Measurements from ENCODE around the gene KPNA4.
"Not testable (repeated sequence)": the region's sequence is repeated elsewhere in the genome, so short reads cannot be mapped to it uniquely, and the experiment has no call there.

DNA sequence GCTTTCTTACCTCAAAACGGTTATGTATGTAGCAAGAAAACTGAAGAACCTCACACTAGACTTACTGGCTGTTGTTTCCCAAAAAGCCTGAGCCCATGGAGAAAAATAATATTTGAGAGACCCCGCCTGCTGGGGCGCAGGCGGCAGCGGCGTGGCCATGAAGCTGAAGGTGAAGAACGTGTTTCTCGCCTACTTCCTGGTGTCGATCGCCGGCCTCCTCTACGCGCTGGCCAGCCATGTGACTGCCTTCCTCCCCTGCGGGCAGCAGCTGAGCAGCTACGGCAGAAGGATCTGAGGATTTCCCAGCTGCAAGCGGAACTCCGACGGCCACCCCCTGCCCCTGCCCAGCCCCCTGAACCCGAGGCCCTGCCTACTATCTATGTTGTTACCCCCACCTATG lies 113.1 kb downstream of the KPNA4 start:
- TF ChIP-seq, protein P1, sequence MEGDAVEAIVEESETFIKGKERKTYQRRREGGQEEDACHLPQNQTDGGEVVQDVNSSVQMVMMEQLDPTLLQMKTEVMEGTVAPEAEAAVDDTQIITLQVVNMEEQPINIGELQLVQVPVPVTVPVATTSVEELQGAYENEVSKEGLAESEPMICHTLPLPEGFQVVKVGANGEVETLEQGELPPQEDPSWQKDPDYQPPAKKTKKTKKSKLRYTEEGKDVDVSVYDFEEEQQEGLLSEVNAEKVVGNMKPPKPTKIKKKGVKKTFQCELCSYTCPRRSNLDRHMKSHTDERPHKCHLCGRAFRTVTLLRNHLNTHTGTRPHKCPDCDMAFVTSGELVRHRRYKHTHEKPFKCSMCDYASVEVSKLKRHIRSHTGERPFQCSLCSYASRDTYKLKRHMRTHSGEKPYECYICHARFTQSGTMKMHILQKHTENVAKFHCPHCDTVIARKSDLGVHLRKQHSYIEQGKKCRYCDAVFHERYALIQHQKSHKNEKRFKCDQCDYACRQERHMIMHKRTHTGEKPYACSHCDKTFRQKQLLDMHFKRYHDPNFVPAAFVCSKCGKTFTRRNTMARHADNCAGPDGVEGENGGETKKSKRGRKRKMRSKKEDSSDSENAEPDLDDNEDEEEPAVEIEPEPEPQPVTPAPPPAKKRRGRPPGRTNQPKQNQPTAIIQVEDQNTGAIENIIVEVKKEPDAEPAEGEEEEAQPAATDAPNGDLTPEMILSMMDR (IDR thresholded peaks at IDR 0.05 in 8 of 11, conservative IDR thresholded peaks at IDR 0.05 in 3 of 11), result not testable (repeated sequence)
- TF ChIP-seq POLR2AphosphoS5 (IDR thresholded peaks at IDR 0.05), result not testable (repeated sequence)

Measured in spleen (tissue), 7 donors.